ENCODE measurements around the gene HMCES.

GRCh38 chr3:129263161-129263910, 15.3 kb upstream of the HMCES start:
- no peak for TF ChIP-seq TOX (CRISPR knock-in tag; IDR thresholded peaks at IDR 0.05; ENCODE audit: borderline replicate concordance)
- no peak for TF ChIP-seq TCF4 (CRISPR knock-in tag; IDR thresholded peaks at IDR 0.05; ENCODE audit: borderline replicate concordance)
- TF ChIP-seq ZFP3 (CRISPR knock-in tag; IDR thresholded peaks at IDR 0.05), result no peak
- no peak for TF ChIP-seq RARB (CRISPR knock-in tag; IDR thresholded peaks at IDR 0.05)
- no peak for TF ChIP-seq POU6F1 (CRISPR knock-in tag; IDR thresholded peaks at IDR 0.05; ENCODE audit: borderline replicate concordance, low read depth)
- no peak for TF ChIP-seq ZNF70 (CRISPR knock-in tag; IDR thresholded peaks at IDR 0.05)
- no peak for TF ChIP-seq ZFP30 (CRISPR knock-in tag; IDR thresholded peaks at IDR 0.05)
- no peak for TF ChIP-seq CSDC2 (CRISPR knock-in tag; IDR thresholded peaks at IDR 0.05)
- no peak for TF ChIP-seq PPARA (CRISPR knock-in tag; IDR thresholded peaks at IDR 0.05; ENCODE audit: borderline replicate concordance)
- TF ChIP-seq CREB5 (CRISPR knock-in tag; IDR thresholded peaks at IDR 0.05; ENCODE audit: low read depth), result no peak
- no peak for TF ChIP-seq PATZ1 (CRISPR knock-in tag; IDR thresholded peaks at IDR 0.05; ENCODE audit: borderline replicate concordance)
- TF ChIP-seq GLIS3 (CRISPR knock-in tag; IDR thresholded peaks at IDR 0.05), result no peak
- no peak for TF ChIP-seq OSR1 (CRISPR knock-in tag; IDR thresholded peaks at IDR 0.05)
- TF ChIP-seq SNAI2 (CRISPR knock-in tag; IDR thresholded peaks at IDR 0.05), result no peak

Data from SK-N-SH treated with all-trans-retinoic acid at 6 μM for 48 hours (cell line).